ENCODE data around the gene CARNS1. TPM values are rescaled to one million over a fixed set of nuclear protein-coding genes. Genes with fewer than 3 reads are reported as not detected.

The CARNS1 gene
- total RNA-seq, 1 donor from 2014 or later = 1.5 TPM

GRCh38 chr11:67374571-67375281, 40.8 kb upstream of the CARNS1 start:
- DNase-seq (ENCODE audit: extremely low spot score, unreplicated experiment) = no peak
- Mint-ChIP-seq H3K4me3 (peak overlapping the region; percentile 94), H3K4me1 (ENCODE audit: unreplicated experiment) (peaks cover 39% of the 10 kb centered on the region), H3K36me3 (no peaks in the 10 kb centered on the region), H3K27me3 (peaks cover 33% of the 10 kb centered on the region), H3K9me3 (no peaks in the 10 kb centered on the region), H3K27ac (peak overlapping the region; percentile 96)
- TF ChIP-seq CTCF (conservative IDR thresholded peaks at IDR 0.05) = no peak

GRCh38 chr11:67375320-67376055, 40.0 kb upstream of the CARNS1 start:
- H3K27me3 Mint-ChIP-seq = peaks cover 34% of the 10 kb centered on the region
- H3K27ac Mint-ChIP-seq = no peak overlapping the region
- H3K4me3 Mint-ChIP-seq = peak overlapping the region; percentile 55
- no peak for DNase-seq (ENCODE audit: extremely low spot score, unreplicated experiment)
- H3K4me1 Mint-ChIP-seq (ENCODE audit: unreplicated experiment) = peaks cover 31% of the 10 kb centered on the region
- TF ChIP-seq CTCF (conservative IDR thresholded peaks at IDR 0.05) = no peak
- no peaks in the 10 kb centered on the region for H3K36me3 Mint-ChIP-seq
- no peaks in the 10 kb centered on the region for H3K9me3 Mint-ChIP-seq

- Mint-ChIP-seq H3K27me3 (peaks cover 37% of the 10 kb centered on the region), H3K27ac (peak overlapping the region; percentile 70), H3K4me3 (peak overlapping the region; percentile 55), H3K36me3 (no peaks in the 10 kb centered on the region), H3K4me1 (ENCODE audit: unreplicated experiment) (peaks cover 25% of the 10 kb centered on the region), H3K9me3 (no peaks in the 10 kb centered on the region)
- no peak for DNase-seq (ENCODE audit: extremely low spot score, unreplicated experiment)
- TF ChIP-seq CTCF (conservative IDR thresholded peaks at IDR 0.05) = no peak
These were observed 39.2 kb upstream of the CARNS1 start for GRCh38 chr11:67376063-67376820.

- Mint-ChIP-seq H3K36me3 (no peaks in the 10 kb centered on the region), H3K4me1 (ENCODE audit: unreplicated experiment) (peaks cover 18% of the 10 kb centered on the region), H3K27me3 (peaks cover 30% of the 10 kb centered on the region), H3K27ac (peak overlapping the region; percentile 70), H3K9me3 (no peaks in the 10 kb centered on the region), H3K4me3 (peak overlapping the region; percentile 28)
- no peak for DNase-seq (ENCODE audit: extremely low spot score, unreplicated experiment)
- no peak for TF ChIP-seq CTCF (conservative IDR thresholded peaks at IDR 0.05)
These were observed 38.3 kb upstream of the CARNS1 start for GRCh38 chr11:67376873-67377808.

GRCh38 chr11:67378544-67378943, 36.9 kb upstream of the CARNS1 start:
- no peak for DNase-seq (ENCODE audit: extremely low spot score, unreplicated experiment)
- Mint-ChIP-seq H3K27me3 (peaks cover 34% of the 10 kb centered on the region), H3K36me3 (no peaks in the 10 kb centered on the region), H3K4me3 (no peak overlapping the region), H3K9me3 (no peaks in the 10 kb centered on the region), H3K4me1 (ENCODE audit: unreplicated experiment) (peaks cover 23% of the 10 kb centered on the region), H3K27ac (no peak overlapping the region)
- no peak for TF ChIP-seq CTCF (conservative IDR thresholded peaks at IDR 0.05)

Data from type B pancreatic cell (in vitro differentiated cells).